GM19463 (cell line): ENCODE measurements around the gene AMBRA1.

Experiments used
- ATAC-seq: cut with Tn5 transposase; IDR thresholded peaks from one replicate; pipeline ENCODE4 v1.9.1; 2021; ENCODE audit warnings: mild to moderate bottlenecking, moderate library complexity; ENCODE audit not compliant: unreplicated experiment

Gene AMBRA1

GRCh38 chr11:46574656-46575055 is 19.2 kb downstream of the AMBRA1 start:
- no peak for ATAC-seq

- ATAC-seq: no peak
These were observed 22.9 kb downstream of the AMBRA1 start for GRCh38 chr11:46570790-46571398.

DNA sequence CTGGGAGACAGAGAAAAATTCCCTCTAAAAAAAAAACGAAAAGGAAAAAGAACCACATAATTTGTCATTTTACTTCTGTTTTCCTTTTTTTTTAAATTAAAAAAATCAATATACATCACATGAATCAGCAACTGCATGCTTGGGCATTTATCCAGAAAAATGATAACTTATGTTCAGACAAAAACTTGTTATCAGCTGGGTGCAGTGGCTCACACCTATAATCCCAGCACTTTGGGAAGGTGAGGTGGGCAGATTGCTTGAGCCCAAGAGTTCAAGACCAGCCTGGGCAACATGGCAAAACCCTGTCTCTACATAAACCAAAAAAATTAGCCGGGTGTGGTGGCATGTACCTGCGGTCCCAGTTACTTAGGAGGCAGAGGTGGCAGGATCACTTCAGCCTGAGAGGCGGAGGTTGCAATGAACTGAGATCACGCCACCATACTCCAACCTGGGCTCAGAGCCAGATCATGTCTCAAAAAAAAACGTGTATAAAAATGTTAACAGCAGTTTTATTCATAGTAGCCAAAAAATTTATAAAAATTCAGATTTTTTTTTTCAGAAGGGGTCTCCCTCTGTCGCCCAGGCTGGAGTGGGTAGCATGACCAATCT is 28.5 kb downstream of the AMBRA1 start:
- no peak for ATAC-seq

- ATAC-seq: no peak
These were observed 29.4 kb downstream of the AMBRA1 start for GRCh38 chr11:46564459-46564858.

- ATAC-seq: no peak
These were observed 31.3 kb downstream of the AMBRA1 start for GRCh38 chr11:46562527-46562926.

DNA sequence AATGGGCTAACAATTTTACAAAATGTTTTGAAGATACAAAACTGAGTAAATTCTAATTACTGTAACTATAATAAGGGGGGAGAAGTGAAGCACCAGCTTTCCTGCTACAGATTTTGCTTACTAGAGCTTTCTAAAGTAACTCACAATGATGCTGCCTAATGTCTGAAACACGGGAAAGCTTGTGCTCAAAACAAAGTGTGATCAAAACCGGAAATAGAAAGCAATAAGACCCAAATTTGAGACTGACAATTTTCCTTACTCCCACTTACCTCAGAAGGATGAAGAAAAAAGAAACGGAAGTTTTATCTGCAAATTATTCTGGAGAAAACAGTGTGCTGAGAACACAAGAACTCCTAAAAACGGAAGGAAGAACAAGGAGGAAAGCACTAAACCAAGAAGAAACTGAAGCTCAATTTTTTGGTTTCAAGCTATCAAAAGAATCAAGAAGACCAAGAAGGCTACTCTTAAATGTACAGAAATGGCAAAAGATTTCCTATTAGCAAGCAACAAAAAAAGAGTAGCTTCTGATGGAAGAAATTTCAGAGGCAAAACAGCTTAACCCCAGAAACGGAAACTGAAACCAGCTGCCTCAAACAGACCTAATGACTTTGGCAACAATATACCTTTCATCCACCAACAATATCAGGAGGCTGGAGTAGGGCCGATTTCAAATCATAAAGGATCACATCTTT is 33.4 kb downstream of the AMBRA1 start:
- no peak for ATAC-seq

- no peak for ATAC-seq
These were observed 34.0 kb downstream of the AMBRA1 start for GRCh38 chr11:46559815-46560214.

DNA sequence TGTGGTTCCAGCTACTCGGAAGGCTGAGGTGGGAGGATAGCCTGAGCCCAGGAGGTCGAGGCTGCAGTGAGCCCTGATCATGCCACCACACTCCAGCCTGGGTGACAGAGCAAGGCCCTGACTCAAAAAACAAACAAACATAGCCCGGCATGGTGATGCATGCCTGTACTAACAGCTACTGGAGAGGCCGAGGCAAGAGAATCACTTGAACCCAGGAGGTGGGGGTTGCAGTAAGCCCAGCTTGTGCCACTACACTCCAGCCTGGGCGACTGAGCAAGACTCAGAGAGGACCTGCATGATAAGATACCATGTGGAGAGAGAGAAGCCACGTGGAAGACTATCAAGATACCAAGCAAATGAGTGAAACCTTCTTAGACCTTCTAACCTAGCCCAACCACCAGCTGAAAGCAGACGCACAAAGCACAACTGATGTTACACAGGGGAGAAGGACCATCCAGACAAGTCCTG is 36.1 kb downstream of the AMBRA1 start:
- ATAC-seq: no peak

GRCh38 chr11:46555267-46556054 is 38.4 kb downstream of the AMBRA1 start:
- ATAC-seq: peak; percentile 53

DNA sequence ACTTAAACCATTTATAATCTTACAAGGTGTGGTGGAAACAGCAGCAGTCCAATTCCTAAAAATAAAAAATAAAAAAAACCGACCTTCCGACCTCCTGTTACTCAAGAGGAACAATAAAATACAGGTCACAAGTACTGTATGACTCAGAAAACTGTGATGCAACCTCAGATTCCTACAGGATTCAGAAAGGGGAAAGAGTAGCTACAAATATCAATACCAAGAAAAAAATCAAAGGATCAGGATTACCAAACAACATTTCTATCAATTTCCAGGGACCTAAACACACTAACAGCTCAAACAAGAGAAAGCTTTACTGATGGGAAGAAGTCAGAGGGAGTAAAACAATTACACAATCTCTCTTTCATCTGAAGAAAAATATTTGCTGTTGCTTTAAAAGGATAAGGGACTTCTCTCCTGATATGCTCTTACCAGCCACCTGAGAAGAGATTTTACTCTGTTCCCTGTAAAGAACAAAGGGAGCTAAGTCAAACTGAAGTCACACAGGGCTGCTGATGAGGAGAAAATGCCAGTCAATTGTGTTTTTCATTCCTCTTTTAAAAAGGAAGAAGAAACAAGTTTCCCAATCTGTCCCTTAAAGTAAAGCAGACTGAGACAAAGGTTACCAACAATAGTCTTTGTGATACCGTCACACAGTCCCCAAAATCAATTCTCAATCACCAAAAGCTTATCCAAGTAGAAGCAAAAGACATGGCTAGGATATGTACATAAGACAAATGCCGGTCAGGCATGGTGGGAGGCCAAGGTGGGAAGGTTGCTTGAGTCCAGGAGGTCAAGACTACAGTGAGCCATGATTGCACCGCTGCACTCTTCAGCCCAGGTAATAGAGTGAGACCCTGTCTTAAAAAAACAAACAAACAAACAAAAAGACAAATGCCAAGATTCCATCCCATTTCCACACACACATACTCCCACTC is 39.3 kb downstream of the AMBRA1 start:
- ATAC-seq: no peak

- no peak for ATAC-seq
These were observed 40.0 kb downstream of the AMBRA1 start for GRCh38 chr11:46553814-46554212.

DNA sequence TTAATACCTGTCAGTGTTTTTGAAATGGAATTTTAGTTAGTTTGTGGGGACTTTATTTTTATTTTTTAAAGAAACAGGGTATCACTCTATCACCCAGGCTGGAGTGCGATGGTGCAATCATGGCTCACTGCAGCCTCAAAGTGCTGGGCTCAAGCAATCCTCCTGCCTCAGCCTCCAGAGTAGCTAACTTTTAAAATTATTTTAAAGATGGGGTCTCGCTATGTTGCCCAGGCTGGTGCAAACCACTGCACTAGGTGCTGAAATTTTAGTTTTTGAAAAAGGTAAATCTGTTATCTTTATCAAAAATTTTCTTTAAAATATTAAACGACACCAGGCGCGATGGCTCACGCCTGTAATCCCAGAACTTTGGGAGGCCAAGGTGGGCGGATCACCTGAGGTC is 42.6 kb downstream of the AMBRA1 start:
- no peak for ATAC-seq

- ATAC-seq: no peak
These were observed 46.2 kb downstream of the AMBRA1 start for GRCh38 chr11:46547579-46547978.

DNA sequence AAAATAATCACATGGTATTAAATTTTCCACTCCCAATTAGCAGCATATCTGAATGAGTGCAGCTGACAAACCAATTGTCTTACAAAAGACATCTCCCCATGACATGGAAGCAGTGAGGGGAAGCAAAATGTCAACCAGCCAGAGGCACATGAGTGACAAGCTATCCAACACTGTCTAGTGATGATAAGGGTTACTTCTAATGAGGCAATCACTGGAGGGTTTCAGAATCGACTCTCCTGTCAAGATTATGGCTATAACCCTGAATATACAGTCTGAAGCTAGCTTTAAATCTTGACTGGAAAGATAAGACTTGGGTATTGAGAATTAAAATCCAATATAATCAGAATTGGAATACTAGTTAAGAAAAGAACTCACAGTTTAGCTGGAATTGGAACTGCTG is 50.3 kb downstream of the AMBRA1 start:
- ATAC-seq: no peak

- no peak for ATAC-seq
These were observed 52.0 kb downstream of the AMBRA1 start for GRCh38 chr11:46541593-46542371.

GRCh38 chr11:46540807-46541206 is 53.0 kb downstream of the AMBRA1 start:
- ATAC-seq: no peak

DNA sequence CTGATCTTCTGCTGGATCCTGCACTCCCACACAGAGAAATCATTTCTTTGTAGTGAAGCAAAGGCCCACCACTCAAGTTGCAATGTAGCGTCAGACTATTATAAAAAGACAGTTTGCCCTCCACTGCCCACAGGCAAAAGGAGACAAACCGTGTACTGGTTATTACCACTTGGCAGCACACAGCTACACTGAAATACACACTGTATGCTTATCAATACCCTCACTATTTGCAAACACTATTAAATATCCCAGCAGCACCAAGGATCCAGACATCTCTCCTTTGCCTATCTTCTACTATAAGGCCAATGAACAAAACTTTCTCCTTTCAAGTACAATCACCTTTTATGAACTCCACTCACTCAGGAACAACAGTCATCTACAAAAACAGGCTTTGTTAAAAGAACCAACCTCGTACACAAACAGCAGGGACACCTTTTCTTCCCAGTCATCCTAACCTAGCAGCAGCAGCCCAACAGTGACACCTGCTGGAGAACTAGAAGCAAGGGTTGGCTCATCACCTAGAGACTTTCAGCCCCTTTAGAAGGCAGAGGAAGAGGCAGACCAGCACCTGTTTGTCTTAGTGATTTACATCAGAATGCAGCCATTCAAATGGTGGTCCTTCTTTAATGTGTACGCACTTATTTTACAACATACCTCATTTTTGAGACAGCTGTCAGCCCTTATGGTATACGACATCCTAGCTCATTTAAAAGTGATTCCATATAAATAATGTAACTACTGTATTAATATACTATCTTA is 56.1 kb downstream of the AMBRA1 start:
- no peak for ATAC-seq

DNA sequence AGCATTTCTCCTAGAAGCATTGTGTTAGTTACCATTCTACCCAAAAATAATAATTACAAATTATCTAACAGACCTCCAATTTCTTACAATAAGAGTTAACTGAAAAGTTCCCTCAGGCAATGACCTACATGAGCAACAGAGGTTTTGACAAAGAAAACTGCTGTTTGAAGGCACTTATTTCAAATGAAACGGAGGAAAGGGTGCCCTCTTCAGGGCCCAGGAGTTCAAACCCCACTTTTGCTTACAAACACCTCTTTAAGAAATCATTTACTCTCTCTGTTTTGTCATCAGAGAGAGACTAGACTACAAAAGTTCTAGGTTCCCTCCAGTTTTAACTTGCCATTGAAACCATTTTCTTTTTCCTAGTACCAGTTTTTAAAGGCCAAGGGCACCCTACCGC is 56.7 kb downstream of the AMBRA1 start:
- ATAC-seq: no peak

GRCh38 chr11:46535688-46536087 is 58.1 kb downstream of the AMBRA1 start:
- no peak for ATAC-seq
